IPS-18c (cell line): Measurements from ENCODE around the gene TMEM131L.
"Not testable (repeated sequence)": the region's sequence is repeated elsewhere in the genome, so short reads cannot be mapped to it uniquely, and the experiment has no call there.

Source experiments
- H3K4me3 ChIP-seq: 2 replicates; pipeline ENCODE4 v1.7.0; 2013; ENCODE audit warnings: low read depth, mild to moderate bottlenecking, low read length, moderate library complexity; ENCODE audit not compliant: insufficient read depth
- H3K9me3 ChIP-seq: one replicate; pipeline ENCODE4 v1.6.1; 2013; ENCODE audit warnings: mild to moderate bottlenecking, low read length, moderate library complexity; ENCODE audit not compliant: control insufficient read depth, insufficient read depth

TMEM131L gene

GRCh38 chr4:153489856-153490558, 23.8 kb downstream of the TMEM131L start:
- Histone ChIP-seq H3K4me3 (no peak overlapping the region), H3K9me3 (no peaks in the 10 kb centered on the region)

- H3K4me3 ChIP-seq = no peak overlapping the region
These were observed 24.9 kb downstream of the TMEM131L start for GRCh38 chr4:153490985-153491483.

GRCh38 chr4:153494562-153494961, 28.4 kb downstream of the TMEM131L start:
- no peak overlapping the region for H3K4me3 ChIP-seq
- H3K9me3 ChIP-seq = no peaks in the 10 kb centered on the region

More at GRCh38 chr4:153490985-153491483, 24.9 kb downstream of the TMEM131L start:
- no peaks in the 10 kb centered on the region for H3K9me3 ChIP-seq

GRCh38 chr4:153495480-153496193, 29.5 kb downstream of the TMEM131L start:
- H3K9me3 ChIP-seq = no peaks in the 10 kb centered on the region
- no peak overlapping the region for H3K4me3 ChIP-seq

GRCh38 chr4:153497091-153497531, 31.0 kb downstream of the TMEM131L start:
- no peak overlapping the region for H3K4me3 ChIP-seq
- no peaks in the 10 kb centered on the region for H3K9me3 ChIP-seq

- Histone ChIP-seq H3K4me3 (no peak overlapping the region), H3K9me3 (no peaks in the 10 kb centered on the region)
These were observed 32.1 kb downstream of the TMEM131L start for GRCh38 chr4:153497988-153498967.

GRCh38 chr4:153499005-153499404, 32.8 kb downstream of the TMEM131L start:
- H3K4me3 ChIP-seq = no peak overlapping the region

GRCh38 chr4:153501578-153501977, 35.4 kb downstream of the TMEM131L start:
- no peak overlapping the region for H3K4me3 ChIP-seq
- no peaks in the 10 kb centered on the region for H3K9me3 ChIP-seq

More at GRCh38 chr4:153499005-153499404, 32.8 kb downstream of the TMEM131L start:
- no peaks in the 10 kb centered on the region for H3K9me3 ChIP-seq

- Histone ChIP-seq H3K9me3 (no peaks in the 10 kb centered on the region), H3K4me3 (no peak overlapping the region)
These were observed 36.4 kb downstream of the TMEM131L start for GRCh38 chr4:153502584-153502983.

- H3K4me3 ChIP-seq = no peak overlapping the region
- H3K9me3 ChIP-seq = no peaks in the 10 kb centered on the region
These were observed 40.5 kb downstream of the TMEM131L start for GRCh38 chr4:153506341-153507309.

- H3K4me3 ChIP-seq = no peak overlapping the region
- no peaks in the 10 kb centered on the region for H3K9me3 ChIP-seq
These were observed 41.3 kb downstream of the TMEM131L start for GRCh38 chr4:153507310-153508073.

- not testable (repeated sequence) for H3K4me3 ChIP-seq, H3K9me3 ChIP-seq
These were observed 43.1 kb downstream of the TMEM131L start for GRCh38 chr4:153509212-153509611.

- Histone ChIP-seq H3K4me3 (no peak overlapping the region), H3K9me3 (no peaks in the 10 kb centered on the region)
These were observed 43.6 kb downstream of the TMEM131L start for GRCh38 chr4:153509724-153510123.

- Histone ChIP-seq H3K4me3 (no peak overlapping the region), H3K9me3 (no peaks in the 10 kb centered on the region)
These were observed 44.3 kb downstream of the TMEM131L start for GRCh38 chr4:153510252-153511001.

- H3K9me3 ChIP-seq = no peaks in the 10 kb centered on the region
- no peak overlapping the region for H3K4me3 ChIP-seq
These were observed 44.9 kb downstream of the TMEM131L start for GRCh38 chr4:153511104-153511503.
